NCI-H524 treated with DMSO at 0.1 percent for 48 hours (cell line): ENCODE results near the gene SLC31A1.
"Not testable (repeated sequence)": the region's sequence is repeated elsewhere in the genome, so short reads cannot be mapped to it uniquely, and the experiment has no call there.

ENCODE experiments used
- DNase-seq: peaks from one replicate; lab custom pipeline; 2025; lab: John Stamatoyannopoulos, UW

The SLC31A1 gene

GRCh38 chr9:113266174-113266573, 44.8 kb downstream of the SLC31A1 start:
- peak; percentile 68 for DNase-seq

- no peak for DNase-seq
These were observed 46.7 kb downstream of the SLC31A1 start for GRCh38 chr9:113267911-113268566.

GRCh38 chr9:113269355-113269754, 48.0 kb downstream of the SLC31A1 start:
- DNase-seq: no peak

GRCh38 chr9:113269871-113270270, 48.5 kb downstream of the SLC31A1 start:
- no peak for DNase-seq

- peak; percentile 20 for DNase-seq
These were observed 53.3 kb downstream of the SLC31A1 start for GRCh38 chr9:113274474-113275156.

GRCh38 chr9:113275157-113276131, 54.1 kb downstream of the SLC31A1 start, which contains the start of the genes CDC26 and PRPF4:
TSS of gene CDC26 (minus strand) at chr9:113275572. CDS start at chr9:113272507, 3,065 bp downstream.
TSS of gene PRPF4 (plus strand) at chr9:113275658. CDS start at chr9:113275744, 86 bp downstream.
- DNase-seq: peak; percentile 99

GRCh38 chr9:113278840-113279239, 57.5 kb downstream of the SLC31A1 start:
- no peak for DNase-seq

- DNase-seq: no peak
These were observed 60.0 kb downstream of the SLC31A1 start for GRCh38 chr9:113281356-113281755.

- no peak for DNase-seq
These were observed 67.7 kb downstream of the SLC31A1 start for GRCh38 chr9:113289091-113289490.

GRCh38 chr9:113290052-113290607, 68.8 kb downstream of the SLC31A1 start:
- DNase-seq: no peak

GRCh38 chr9:113293285-113293878, 72.0 kb downstream of the SLC31A1 start:
- DNase-seq: no peak

GRCh38 chr9:113296247-113296646, 74.9 kb downstream of the SLC31A1 start:
- not testable (repeated sequence) for DNase-seq

- DNase-seq: peak; percentile 77
These were observed 75.6 kb downstream of the SLC31A1 start for GRCh38 chr9:113296796-113297558.

- DNase-seq: no peak
These were observed 77.0 kb downstream of the SLC31A1 start for GRCh38 chr9:113298311-113298710.

GRCh38 chr9:113298924-113299770, 77.8 kb downstream of the SLC31A1 start:
- DNase-seq: no peak

- no peak for DNase-seq
These were observed 78.5 kb downstream of the SLC31A1 start for GRCh38 chr9:113299800-113300292.

- no peak for DNase-seq
These were observed 80.2 kb downstream of the SLC31A1 start for GRCh38 chr9:113301548-113301947.

- no peak for DNase-seq
These were observed 81.6 kb downstream of the SLC31A1 start, which contains the start of gene RNF183 for GRCh38 chr9:113302792-113303418. TSS of gene RNF183 (minus strand) at chr9:113303376. CDS start at chr9:113298184, 5,192 bp downstream.

- DNase-seq: no peak
These were observed 85.2 kb downstream of the SLC31A1 start for GRCh38 chr9:113306566-113306965.
